ENCODE data around the gene SNX5. TPM values are rescaled to one million over a fixed set of nuclear protein-coding genes. Genes with fewer than 3 reads are reported as not detected.

The SNX5 gene
- total RNA-seq, 4 donors from 2014 or later = 131 to 257 (median 132) TPM

- H3K9me3 ChIP-seq = no peaks in the 10 kb centered on the region
- H3K4me1 ChIP-seq = no peaks in the 10 kb centered on the region
- H3K36me3 ChIP-seq = no peaks in the 10 kb centered on the region
- no peak for TF ChIP-seq POLR2A (IDR thresholded peaks at IDR 0.05)
- no peaks in the 10 kb centered on the region for H3K27me3 ChIP-seq
- peak in 1 of 3 donors; percentile 41 for DNase-seq
- H3K27ac ChIP-seq = peak overlapping the region in 1 of 4 donors; percentile 6
- H3K4me3 ChIP-seq = no peak overlapping the region
Observed at GRCh38 chr20:17916433-17916891, 52.1 kb downstream of the SNX5 start.

- no peaks in the 10 kb centered on the region for H3K36me3 ChIP-seq
- TF ChIP-seq POLR2A (IDR thresholded peaks at IDR 0.05) = no peak
- TF ChIP-seq CTCF (IDR thresholded peaks at IDR 0.05) = no peak
- H3K27ac ChIP-seq = no peak overlapping the region
- no peaks in the 10 kb centered on the region for H3K27me3 ChIP-seq
- peak in 1 of 3 donors; percentile 35 for DNase-seq
- H3K9me3 ChIP-seq = no peaks in the 10 kb centered on the region
- H3K4me3 ChIP-seq = no peak overlapping the region
- H3K4me1 ChIP-seq = peaks cover 0 to 6% (median 0%) of the 10 kb centered on the region in 4 donors
Observed at GRCh38 chr20:17914957-17915356, 53.6 kb downstream of the SNX5 start.

- TF ChIP-seq CTCF (IDR thresholded peaks at IDR 0.05) (no peak), POLR2A (IDR thresholded peaks at IDR 0.05) (no peak)
- H3K4me1 ChIP-seq = peaks cover 0 to 6% (median 0%) of the 10 kb centered on the region in 4 donors
- H3K27me3 ChIP-seq = no peaks in the 10 kb centered on the region
- no peaks in the 10 kb centered on the region for H3K9me3 ChIP-seq
- H3K27ac ChIP-seq = no peak overlapping the region
- DNase-seq = no peak
- no peak overlapping the region for H3K4me3 ChIP-seq
- H3K36me3 ChIP-seq = no peaks in the 10 kb centered on the region
Observed at GRCh38 chr20:17912916-17913315, 55.7 kb downstream of the SNX5 start.

GRCh38 chr20:17911927-17912326 is 56.7 kb downstream of the SNX5 start:
- Histone ChIP-seq H3K4me3 (no peak overlapping the region), H3K4me1 (peaks cover 0 to 6% (median 0%) of the 10 kb centered on the region in 4 donors), H3K27me3 (no peaks in the 10 kb centered on the region), H3K36me3 (no peaks in the 10 kb centered on the region), H3K27ac (no peak overlapping the region), H3K9me3 (no peaks in the 10 kb centered on the region)
- DNase-seq = no peak
- TF ChIP-seq POLR2A (IDR thresholded peaks at IDR 0.05) = no peak
- TF ChIP-seq CTCF (IDR thresholded peaks at IDR 0.05) = no peak

- peak in 1 of 3 donors; percentile 48 for DNase-seq
- TF ChIP-seq CTCF (IDR thresholded peaks at IDR 0.05) (no peak), POLR2A (IDR thresholded peaks at IDR 0.05) (no peak)
- Histone ChIP-seq H3K27ac (peak overlapping the region in 3 of 4 donors; percentile 10 to 67 (median 50)), H3K4me3 (no peak overlapping the region), H3K27me3 (no peaks in the 10 kb centered on the region), H3K9me3 (no peaks in the 10 kb centered on the region), H3K4me1 (peaks cover 0 to 6% (median 0%) of the 10 kb centered on the region in 4 donors), H3K36me3 (no peaks in the 10 kb centered on the region)
Observed at GRCh38 chr20:17910828-17911294, 57.7 kb downstream of the SNX5 start.

GRCh38 chr20:17909869-17910321 is 58.7 kb downstream of the SNX5 start:
- TF ChIP-seq CTCF (IDR thresholded peaks at IDR 0.05) (no peak), POLR2A (IDR thresholded peaks at IDR 0.05) (no peak)
- no peaks in the 10 kb centered on the region for H3K9me3 ChIP-seq
- H3K27me3 ChIP-seq = no peaks in the 10 kb centered on the region
- H3K27ac ChIP-seq = peak overlapping the region in 1 of 4 donors; percentile 67
- no peak for DNase-seq
- H3K36me3 ChIP-seq = no peaks in the 10 kb centered on the region
- no peak overlapping the region for H3K4me3 ChIP-seq
- peaks cover 0 to 6% (median 0%) of the 10 kb centered on the region in 4 donors for H3K4me1 ChIP-seq

Data from Peyer's patch (tissue), 4 donors.